Kidney epithelial cell (primary cell): ENCODE results near the gene CORO1A. TPM values are rescaled to one million over a fixed set of nuclear protein-coding genes. Genes with fewer than 3 reads are reported as not detected.

Experiments
- DNase-seq: peaks from one replicate; pipeline ENCODE4 v3.0.0-alpha.2; 2010; ENCODE audit warnings: low read depth
- H3K27me3 ChIP-seq: 2 replicates; pipeline ENCODE4 v1.6.0; 2011; ENCODE audit warnings: low read length; ENCODE audit not compliant: control insufficient read depth, insufficient read depth
- H3K36me3 ChIP-seq: 2 replicates; pipeline ENCODE4 v1.5.1; 2011; ENCODE audit warnings: low read length; ENCODE audit not compliant: control insufficient read depth, insufficient read depth
- H3K4me3 ChIP-seq: 2 replicates; pipeline ENCODE4 v1.5.1; 2011; ENCODE audit warnings: low read depth, mild to moderate bottlenecking, control low read depth, low read length
- total RNA-seq: library from RNA; depleted of rRNA; stranded (reverse); fragments of >200 nt; gene quantifications from 2 replicates; pipeline ENCODE4 v1.2.3, GENCODE V29; 2015
- TF ChIP-seq, protein P1 (sequence below): IDR thresholded peaks from 2 replicates; pipeline ENCODE4 v1.5.1; 2011; ENCODE audit warnings: mild to moderate bottlenecking, moderate library complexity, low read length, control low read depth, inconsistent platforms; ENCODE audit not compliant: insufficient read depth, poor library complexity, severe bottlenecking

Gene CORO1A
- total RNA-seq, 1 donor from 2014 or later, result 10.8 TPM

DNA sequence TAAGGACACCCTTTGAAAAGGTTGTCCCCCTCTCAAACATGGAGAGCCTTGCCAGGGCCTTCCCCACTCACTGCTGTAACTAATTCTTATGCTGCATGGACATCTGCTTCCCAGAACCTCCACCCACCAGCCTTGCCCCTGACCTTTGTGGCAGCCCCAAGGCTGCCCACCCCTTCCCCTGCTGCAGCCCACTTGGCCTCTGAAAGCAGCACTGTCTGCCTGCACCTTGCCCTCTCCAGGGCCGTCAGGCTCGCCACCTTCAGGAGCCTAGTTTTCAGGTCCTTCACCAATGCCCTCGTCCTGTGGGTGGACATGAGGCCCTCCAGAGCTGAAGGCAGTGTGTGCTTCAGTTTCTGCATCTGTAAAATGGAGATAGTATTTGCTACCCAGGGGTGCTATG lies 2.7 kb upstream of the CORO1A start:
- TF ChIP-seq, protein P1, sequence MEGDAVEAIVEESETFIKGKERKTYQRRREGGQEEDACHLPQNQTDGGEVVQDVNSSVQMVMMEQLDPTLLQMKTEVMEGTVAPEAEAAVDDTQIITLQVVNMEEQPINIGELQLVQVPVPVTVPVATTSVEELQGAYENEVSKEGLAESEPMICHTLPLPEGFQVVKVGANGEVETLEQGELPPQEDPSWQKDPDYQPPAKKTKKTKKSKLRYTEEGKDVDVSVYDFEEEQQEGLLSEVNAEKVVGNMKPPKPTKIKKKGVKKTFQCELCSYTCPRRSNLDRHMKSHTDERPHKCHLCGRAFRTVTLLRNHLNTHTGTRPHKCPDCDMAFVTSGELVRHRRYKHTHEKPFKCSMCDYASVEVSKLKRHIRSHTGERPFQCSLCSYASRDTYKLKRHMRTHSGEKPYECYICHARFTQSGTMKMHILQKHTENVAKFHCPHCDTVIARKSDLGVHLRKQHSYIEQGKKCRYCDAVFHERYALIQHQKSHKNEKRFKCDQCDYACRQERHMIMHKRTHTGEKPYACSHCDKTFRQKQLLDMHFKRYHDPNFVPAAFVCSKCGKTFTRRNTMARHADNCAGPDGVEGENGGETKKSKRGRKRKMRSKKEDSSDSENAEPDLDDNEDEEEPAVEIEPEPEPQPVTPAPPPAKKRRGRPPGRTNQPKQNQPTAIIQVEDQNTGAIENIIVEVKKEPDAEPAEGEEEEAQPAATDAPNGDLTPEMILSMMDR, result no peak
- Histone ChIP-seq H3K36me3 (no peaks in the 10 kb centered on the region), H3K27me3 (no peaks in the 10 kb centered on the region), H3K4me3 (no peak overlapping the region)
- no peak for DNase-seq

- TF ChIP-seq, protein P1, result no peak
- DNase-seq, result no peak
- H3K4me3 ChIP-seq, result peak overlapping the region; percentile 46
- H3K36me3 ChIP-seq, result no peaks in the 10 kb centered on the region
- H3K27me3 ChIP-seq, result no peaks in the 10 kb centered on the region
These were observed 891 bp downstream of the CORO1A start for GRCh38 chr16:30184096-30184890.

GRCh38 chr16:30184891-30185682 lies 1.7 kb downstream of the CORO1A start:
- H3K4me3 ChIP-seq, result no peak overlapping the region
- DNase-seq, result no peak
- no peaks in the 10 kb centered on the region for H3K36me3 ChIP-seq
- TF ChIP-seq, protein P1, result no peak
- no peaks in the 10 kb centered on the region for H3K27me3 ChIP-seq

GRCh38 chr16:30185683-30186421 lies 2.5 kb downstream of the CORO1A start:
- Histone ChIP-seq H3K27me3 (no peaks in the 10 kb centered on the region), H3K36me3 (no peaks in the 10 kb centered on the region), H3K4me3 (no peak overlapping the region)
- TF ChIP-seq, protein P1, result no peak
- no peak for DNase-seq

GRCh38 chr16:30186444-30186781 lies 3.0 kb downstream of the CORO1A start:
- TF ChIP-seq, protein P1, result no peak
- DNase-seq, result no peak
- H3K4me3 ChIP-seq, result no peak overlapping the region

More at GRCh38 chr16:30186444-30186781, 3.0 kb downstream of the CORO1A start:
- no peaks in the 10 kb centered on the region for H3K27me3 ChIP-seq
- no peaks in the 10 kb centered on the region for H3K36me3 ChIP-seq
